Measurements from ENCODE around the gene IGFL4.

- TF ChIP-seq CREB1 (IDR thresholded peaks at IDR 0.05; ENCODE audit: low read depth) = no peak
- no peak for TF ChIP-seq USF1 (IDR thresholded peaks at IDR 0.05)
- no peak for TF ChIP-seq EP300 (IDR thresholded peaks at IDR 0.05; ENCODE audit: borderline replicate concordance)
- TF ChIP-seq REST (IDR thresholded peaks at IDR 0.05; ENCODE audit: low read depth) = no peak
- no peak for TF ChIP-seq RAD21 (IDR thresholded peaks at IDR 0.05; ENCODE audit: low read depth)
- TF ChIP-seq MAX (IDR thresholded peaks at IDR 0.05) = no peak
Measured at GRCh38 chr19:46035986-46036743, 4.6 kb downstream of the IGFL4 start.

Measured in Ishikawa (cell line).